ENCODE results near the gene MMP13.

GRCh38 chr11:102924851-102925380 lies 30.6 kb downstream of the MMP13 start:
- TF ChIP-seq, protein P1, sequence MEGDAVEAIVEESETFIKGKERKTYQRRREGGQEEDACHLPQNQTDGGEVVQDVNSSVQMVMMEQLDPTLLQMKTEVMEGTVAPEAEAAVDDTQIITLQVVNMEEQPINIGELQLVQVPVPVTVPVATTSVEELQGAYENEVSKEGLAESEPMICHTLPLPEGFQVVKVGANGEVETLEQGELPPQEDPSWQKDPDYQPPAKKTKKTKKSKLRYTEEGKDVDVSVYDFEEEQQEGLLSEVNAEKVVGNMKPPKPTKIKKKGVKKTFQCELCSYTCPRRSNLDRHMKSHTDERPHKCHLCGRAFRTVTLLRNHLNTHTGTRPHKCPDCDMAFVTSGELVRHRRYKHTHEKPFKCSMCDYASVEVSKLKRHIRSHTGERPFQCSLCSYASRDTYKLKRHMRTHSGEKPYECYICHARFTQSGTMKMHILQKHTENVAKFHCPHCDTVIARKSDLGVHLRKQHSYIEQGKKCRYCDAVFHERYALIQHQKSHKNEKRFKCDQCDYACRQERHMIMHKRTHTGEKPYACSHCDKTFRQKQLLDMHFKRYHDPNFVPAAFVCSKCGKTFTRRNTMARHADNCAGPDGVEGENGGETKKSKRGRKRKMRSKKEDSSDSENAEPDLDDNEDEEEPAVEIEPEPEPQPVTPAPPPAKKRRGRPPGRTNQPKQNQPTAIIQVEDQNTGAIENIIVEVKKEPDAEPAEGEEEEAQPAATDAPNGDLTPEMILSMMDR (IDR thresholded peaks at IDR 0.05): no peak
- TF ChIP-seq POLR2A (IDR thresholded peaks at IDR 0.05): no peak
